GM23248 (cell line): Measurements from ENCODE around the gene RBM27. TPM values are rescaled to one million over a fixed set of nuclear protein-coding genes. Genes with fewer than 3 reads are reported as not detected.
A peak's percentile ranks its signal among the peaks of the same experiment; 100 is the strongest.

Experiments
- DNase-seq: peaks from one replicate; pipeline ENCODE4 v3.0.0-alpha.2; 2015
- H2AFZ ChIP-seq: fragments of 200-600 bp; sonication (generic); 2 replicates; pipeline ENCODE4 v1.6.1; 2016; ENCODE audit warnings: antibody characterized with exemption
- H3F3A ChIP-seq: fragments of 200-600 bp; sonication (generic); 2 replicates; pipeline ENCODE4 v1.6.1; 2016; ENCODE audit warnings: mild to moderate bottlenecking, antibody characterized with exemption, mixed run types; ENCODE audit not compliant: insufficient read depth
- H3K27ac ChIP-seq: fragments of 200-600 bp; sonication (generic); 2 replicates; pipeline ENCODE4 v1.5.1; 2016; ENCODE audit warnings: mild to moderate bottlenecking
- H3K27me3 ChIP-seq: fragments of 200-600 bp; sonication (generic); replicated peaks from 2 replicates; pipeline ENCODE4 v1.6.1; 2016; ENCODE audit warnings: mild to moderate bottlenecking; ENCODE audit not compliant: insufficient read depth
- H3K36me3 ChIP-seq: fragments of 200-600 bp; sonication (generic); 2 replicates; pipeline ENCODE4 v1.6.1; 2016; ENCODE audit warnings: low read depth, mild to moderate bottlenecking
- H3K4me1 ChIP-seq: fragments of 200-600 bp; sonication (generic); 2 replicates; pipeline ENCODE4 v1.6.1; 2016; ENCODE audit warnings: mild to moderate bottlenecking; ENCODE audit not compliant: insufficient read depth
- H3K4me2 ChIP-seq: fragments of 200-600 bp; sonication (generic); one replicate; pipeline ENCODE4 v1.6.1; 2016; ENCODE audit warnings: mild to moderate bottlenecking; ENCODE audit not compliant: unreplicated experiment
- H3K4me3 ChIP-seq: fragments of 200-600 bp; sonication (generic); 2 replicates; pipeline ENCODE4 v1.5.1; 2016; ENCODE audit warnings: mild to moderate bottlenecking
- H3K79me2 ChIP-seq: fragments of 200-600 bp; sonication (generic); 2 replicates; pipeline ENCODE4 v1.6.1; 2016; ENCODE audit warnings: mild to moderate bottlenecking; ENCODE audit not compliant: insufficient read depth
- H3K9ac ChIP-seq: fragments of 200-600 bp; sonication (generic); 2 replicates; pipeline ENCODE4 v1.6.1; 2016; ENCODE audit warnings: mild to moderate bottlenecking
- H3K9me2 ChIP-seq: fragments of 200-600 bp; sonication (generic); 2 replicates; pipeline ENCODE4 v1.6.1; 2016; ENCODE audit warnings: mixed run types, mild to moderate bottlenecking, moderate library complexity; ENCODE audit not compliant: insufficient read depth
- H3K9me3 ChIP-seq: fragments of 200-600 bp; sonication (generic); one replicate; pipeline ENCODE4 v1.6.1; 2017; ENCODE audit warnings: low read depth
- H4K20me1 ChIP-seq: fragments of 200-600 bp; sonication (generic); 2 replicates; pipeline ENCODE4 v1.6.0; 2016; ENCODE audit not compliant: insufficient read depth
- EZH2 ChIP-seq: fragments of 200-600 bp; sonication (generic); IDR thresholded peaks from 2 replicates; pipeline ENCODE4 v1.6.1; 2018; ENCODE audit warnings: antibody characterized with exemption, mild to moderate bottlenecking; ENCODE audit not compliant: insufficient read depth, poor library complexity, severe bottlenecking
- EZH2phosphoT487 ChIP-seq: fragments of 200-600 bp; sonication (generic); IDR thresholded peaks from 2 replicates; pipeline ENCODE4 v1.6.1; 2018; ENCODE audit warnings: antibody characterized with exemption, moderate library complexity, mild to moderate bottlenecking, low read depth; ENCODE audit not compliant: insufficient read depth
- WGBS, 2 experiments: methylation state at CpG; one replicate each; pipeline ENCODE4 v1.1.6; 2015 to 2017; ENCODE audit warnings: low lambda C conversion rate in 2 of 2, low coverage in 1 of 2; ENCODE audit errors: missing lambda C conversion rate in 2 of 2; 5-methylcytosine and 5-hydroxymethylcytosine counted together
- in situ Hi-C: fragments of 300-500 bp; cut with MboI; formaldehyde crosslinking; loops from 2 replicates; pipeline ENCODE4 v1.15.0; 2020
- polyA plus RNA-seq: library from polyadenylated mRNA; unstranded; fragments of >200 nt; fragmentation: Nextera tagmentation; extraction: Ambion mirVana; gene quantifications from 2 replicates; pipeline ENCODE4 v1.2.1, GENCODE V29; 2016
- total RNA-seq: library from RNA; depleted of rRNA; stranded (reverse); fragments of >200 nt; shearing (Covaris generic); gene quantifications from 2 replicates; pipeline ENCODE4 v1.2.3, GENCODE V29; 2014

The RBM27 gene
- total and polyA plus RNA-seq, 2 experiments from 2014 or later = 3.1 to 13.9 TPM

DNA sequence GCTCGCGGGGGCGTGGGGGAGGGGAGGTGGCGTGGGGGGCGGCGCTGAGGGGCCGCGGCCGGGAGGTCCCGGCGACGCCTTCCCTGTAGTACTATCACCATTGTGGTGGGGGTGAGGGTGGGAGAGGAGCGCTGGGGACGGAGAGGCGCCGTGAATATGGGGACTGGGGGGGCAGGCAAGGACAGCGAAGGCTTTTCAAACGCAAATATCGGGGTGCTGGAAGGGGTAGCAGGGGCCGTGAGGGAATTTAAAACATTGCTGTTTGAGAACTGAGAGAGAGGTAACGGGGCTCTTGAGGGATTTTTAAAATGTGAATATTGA lies 427 bp downstream of the RBM27 start:
- Histone ChIP-seq H3K9ac (peak overlapping the region; percentile 92), H3K4me1 (peaks cover 20% of the 10 kb centered on the region), H2AFZ (peak overlapping the region; percentile 98), H3K4me2 (peak overlapping the region; percentile 95), H3K27me3 (no peaks in the 10 kb centered on the region), H3F3A (peaks cover 9% of the 10 kb centered on the region), H3K4me3 (peak overlapping the region; percentile 87), H3K9me3 (no peaks in the 10 kb centered on the region), H4K20me1 (no peaks in the 10 kb centered on the region), H3K79me2 (peaks cover 55% of the 10 kb centered on the region), H3K9me2 (no peaks in the 10 kb centered on the region), H3K27ac (peak overlapping the region; percentile 94), H3K36me3 (no peaks in the 10 kb centered on the region)
- in situ Hi-C loops = no loop called here
- WGBS, 2 experiments = 1 to 2% methylated on average over 6 to 21 of the region's 21 CpGs
- no peak for TF ChIP-seq EZH2phosphoT487
- no peak for TF ChIP-seq EZH2
- no peak for DNase-seq

DNA sequence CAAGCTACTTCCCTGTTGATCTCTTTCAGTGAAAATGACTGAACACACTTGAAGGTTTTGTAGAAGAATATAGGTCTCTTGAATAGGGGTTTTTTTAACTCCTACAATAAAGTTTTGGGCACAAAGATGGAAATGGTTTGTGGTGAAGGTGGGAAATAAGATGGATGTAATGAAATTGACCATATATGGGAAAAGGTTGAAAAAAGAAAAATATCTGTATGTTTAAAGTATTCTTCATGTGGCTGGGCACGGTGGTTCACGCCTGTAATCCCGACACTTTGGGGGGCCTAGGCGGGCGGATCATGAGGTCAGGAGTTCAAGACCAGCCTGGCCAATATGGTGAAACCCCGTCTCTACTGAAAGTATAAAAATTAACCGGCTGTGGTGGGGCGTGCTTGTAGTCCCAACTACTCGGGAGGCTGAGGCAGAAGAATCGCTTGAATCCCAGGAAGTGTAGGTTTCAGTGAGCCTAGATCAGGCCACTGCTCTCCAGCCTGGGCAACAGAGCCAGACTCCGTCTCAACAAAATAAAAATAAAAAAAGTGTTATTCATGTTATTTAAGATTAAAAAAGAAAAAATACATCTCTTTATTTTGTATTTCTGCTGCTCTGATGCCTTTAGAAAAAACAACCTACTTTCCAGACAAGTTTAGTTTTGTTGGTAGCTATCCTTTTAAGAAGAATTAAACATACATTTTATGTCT lies 2.2 kb downstream of the RBM27 start:
- 74 to 81% methylated on average over 11 of the region's 11 CpGs for WGBS, 2 experiments
- H3K4me3 ChIP-seq = peak overlapping the region; percentile 87

DNA sequence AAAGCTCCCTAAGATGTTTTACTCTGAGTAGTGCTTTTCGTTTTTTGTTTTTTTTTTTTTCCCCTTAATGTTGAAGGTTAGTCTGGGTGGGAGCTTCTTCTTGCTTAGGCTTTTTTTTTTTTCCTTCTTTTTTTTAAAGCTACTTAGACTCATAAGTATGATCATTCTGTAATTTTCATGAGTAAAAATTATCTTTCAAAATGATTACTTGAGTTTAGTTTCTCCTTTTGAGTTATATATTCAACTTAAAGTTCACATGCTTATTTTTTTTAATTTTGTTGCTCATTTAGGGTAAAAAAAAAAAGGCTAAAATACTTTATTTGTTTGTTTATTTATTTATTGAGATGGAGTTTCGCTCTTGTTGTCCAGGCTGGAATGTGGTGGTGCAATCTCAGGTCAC lies 2.9 kb downstream of the RBM27 start:
- no peak overlapping the region for H3K9ac ChIP-seq

More for the DNA sequence above, 2.2 kb downstream of the RBM27 start:
- Histone ChIP-seq H3K9ac (no peak overlapping the region), H3F3A (peaks cover 9% of the 10 kb centered on the region), H3K27me3 (no peaks in the 10 kb centered on the region), H4K20me1 (0 out of 2 replicates have a peak, but pooled peaks cover 7% of the 10 kb centered on the region), H3K79me2 (peaks cover 73% of the 10 kb centered on the region), H3K4me1 (peaks cover 20% of the 10 kb centered on the region), H3K27ac (no peak overlapping the region), H3K9me3 (no peaks in the 10 kb centered on the region), H3K36me3 (no peaks in the 10 kb centered on the region), H2AFZ (no peak overlapping the region), H3K4me2 (peak overlapping the region; percentile 95), H3K9me2 (no peaks in the 10 kb centered on the region)
- DNase-seq = no peak
- in situ Hi-C loops = no loop called here
- TF ChIP-seq EZH2 (no peak), EZH2phosphoT487 (no peak)

DNA sequence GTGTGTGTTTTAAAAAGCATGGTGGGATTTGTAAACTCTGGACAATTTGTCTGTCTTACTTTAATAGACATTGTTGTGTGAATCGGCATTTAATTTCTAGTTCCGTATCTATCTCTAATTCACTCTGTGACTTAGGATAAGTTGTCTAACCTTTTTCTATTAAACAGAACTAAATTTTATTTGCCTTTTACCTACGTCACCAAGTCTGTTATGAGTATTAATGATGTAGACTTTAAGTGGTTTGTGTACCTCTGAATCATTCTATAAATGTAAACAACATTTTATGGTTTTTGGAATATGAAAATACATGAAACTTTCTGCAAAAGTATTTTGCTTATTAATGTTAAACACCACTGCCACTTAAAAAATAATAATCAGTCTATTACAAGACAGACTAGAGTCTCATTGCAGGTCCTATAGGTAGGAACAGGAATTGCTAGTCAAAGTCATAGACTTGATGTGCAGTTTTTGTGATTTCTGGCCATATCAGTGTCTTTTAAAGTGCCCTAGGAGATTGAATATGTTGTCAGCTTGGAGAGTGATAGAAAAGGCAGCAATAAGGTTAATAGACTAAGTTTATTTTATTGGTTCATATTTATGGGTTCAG lies 5.6 kb downstream of the RBM27 start:
- DNase-seq = peak; percentile 24
- 94 to 97% methylated on average over 3 of the region's 3 CpGs for WGBS, 2 experiments
- peaks cover 15% of the 10 kb centered on the region; the same call in 1 of the 2 replicates for H3K4me1 ChIP-seq

More for the DNA sequence above, 2.9 kb downstream of the RBM27 start:
- Histone ChIP-seq H2AFZ (no peak overlapping the region), H3K79me2 (peaks cover 79% of the 10 kb centered on the region), H3K36me3 (no peaks in the 10 kb centered on the region), H4K20me1 (0 out of 2 replicates have a peak, but pooled peaks cover 7% of the 10 kb centered on the region), H3K27me3 (no peaks in the 10 kb centered on the region), H3K4me1 (peaks cover 20% of the 10 kb centered on the region), H3F3A (peaks cover 9% of the 10 kb centered on the region), H3K9me3 (no peaks in the 10 kb centered on the region), H3K27ac (no peak overlapping the region), H3K4me3 (no peak overlapping the region), H3K4me2 (no peak overlapping the region), H3K9me2 (no peaks in the 10 kb centered on the region)
- no peak for DNase-seq
- in situ Hi-C loops = no loop called here
- 71% methylated on average over 2 of the region's 2 CpGs for WGBS, 2 experiments
- TF ChIP-seq EZH2 (no peak), EZH2phosphoT487 (no peak)

More for the DNA sequence above, 5.6 kb downstream of the RBM27 start:
- TF ChIP-seq EZH2phosphoT487 (no peak), EZH2 (no peak)
- H3K9me2 ChIP-seq = no peaks in the 10 kb centered on the region
- no peaks in the 10 kb centered on the region for H3K27me3 ChIP-seq
- H4K20me1 ChIP-seq = 0 out of 2 replicates have a peak, but pooled peaks cover 10% of the 10 kb centered on the region
- H3K9me3 ChIP-seq = no peaks in the 10 kb centered on the region
- H3F3A ChIP-seq = no peaks in the 10 kb centered on the region
- peaks cover 100% of the 10 kb centered on the region for H3K79me2 ChIP-seq
- H3K4me3 ChIP-seq = no peak overlapping the region
- no peak overlapping the region for H3K27ac ChIP-seq
- H3K9ac ChIP-seq = no peak overlapping the region
- in situ Hi-C loops = no loop called here
- H3K36me3 ChIP-seq = no peaks in the 10 kb centered on the region
- no peak overlapping the region for H2AFZ ChIP-seq
- no peak overlapping the region for H3K4me2 ChIP-seq
